ENCODE data around the gene SHPK. TPM values are rescaled to one million over a fixed set of nuclear protein-coding genes. Genes with fewer than 3 reads are reported as not detected.

Gene SHPK
- total RNA-seq, 1 donor from 2014 or later, result 22.0 TPM

DNA sequence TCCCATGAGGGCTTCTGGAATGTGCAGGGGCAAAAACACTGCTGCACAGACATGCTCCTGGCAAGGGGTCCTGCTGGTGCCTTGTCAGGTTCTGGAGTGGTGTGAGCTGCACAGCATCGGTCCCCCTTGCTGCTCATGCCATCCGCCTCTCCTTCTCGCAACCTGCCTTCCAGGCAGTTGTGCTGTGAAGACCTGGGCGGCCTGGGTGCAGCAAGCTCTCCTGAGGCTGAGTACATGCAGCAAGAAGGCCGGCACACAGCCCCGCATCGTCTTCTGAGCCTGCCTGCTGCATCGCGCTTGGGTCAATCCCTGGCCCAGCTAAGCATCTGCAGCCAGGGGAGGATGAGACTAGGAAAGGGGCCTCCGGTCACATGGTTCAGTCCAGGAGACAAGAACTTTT lies 26.4 kb downstream of the SHPK start:
- H3K4me3 Mint-ChIP-seq (ENCODE audit: low read depth), result no peak overlapping the region
- peaks cover 7% of the 10 kb centered on the region for H3K4me1 Mint-ChIP-seq (ENCODE audit: low read depth)
- no peaks in the 10 kb centered on the region for H3K27me3 Mint-ChIP-seq
- no peak for DNase-seq (ENCODE audit: low spot score, unreplicated experiment)
- no peak overlapping the region for H3K27ac Mint-ChIP-seq
- TF ChIP-seq, protein P1, sequence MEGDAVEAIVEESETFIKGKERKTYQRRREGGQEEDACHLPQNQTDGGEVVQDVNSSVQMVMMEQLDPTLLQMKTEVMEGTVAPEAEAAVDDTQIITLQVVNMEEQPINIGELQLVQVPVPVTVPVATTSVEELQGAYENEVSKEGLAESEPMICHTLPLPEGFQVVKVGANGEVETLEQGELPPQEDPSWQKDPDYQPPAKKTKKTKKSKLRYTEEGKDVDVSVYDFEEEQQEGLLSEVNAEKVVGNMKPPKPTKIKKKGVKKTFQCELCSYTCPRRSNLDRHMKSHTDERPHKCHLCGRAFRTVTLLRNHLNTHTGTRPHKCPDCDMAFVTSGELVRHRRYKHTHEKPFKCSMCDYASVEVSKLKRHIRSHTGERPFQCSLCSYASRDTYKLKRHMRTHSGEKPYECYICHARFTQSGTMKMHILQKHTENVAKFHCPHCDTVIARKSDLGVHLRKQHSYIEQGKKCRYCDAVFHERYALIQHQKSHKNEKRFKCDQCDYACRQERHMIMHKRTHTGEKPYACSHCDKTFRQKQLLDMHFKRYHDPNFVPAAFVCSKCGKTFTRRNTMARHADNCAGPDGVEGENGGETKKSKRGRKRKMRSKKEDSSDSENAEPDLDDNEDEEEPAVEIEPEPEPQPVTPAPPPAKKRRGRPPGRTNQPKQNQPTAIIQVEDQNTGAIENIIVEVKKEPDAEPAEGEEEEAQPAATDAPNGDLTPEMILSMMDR (IDR thresholded peaks at IDR 0.05; ENCODE audit: unreplicated experiment), result no peak
- no peaks in the 10 kb centered on the region for H3K9me3 Mint-ChIP-seq (ENCODE audit: low read depth)
- peaks cover 30% of the 10 kb centered on the region for H3K36me3 Mint-ChIP-seq (ENCODE audit: insufficient read depth)

DNA sequence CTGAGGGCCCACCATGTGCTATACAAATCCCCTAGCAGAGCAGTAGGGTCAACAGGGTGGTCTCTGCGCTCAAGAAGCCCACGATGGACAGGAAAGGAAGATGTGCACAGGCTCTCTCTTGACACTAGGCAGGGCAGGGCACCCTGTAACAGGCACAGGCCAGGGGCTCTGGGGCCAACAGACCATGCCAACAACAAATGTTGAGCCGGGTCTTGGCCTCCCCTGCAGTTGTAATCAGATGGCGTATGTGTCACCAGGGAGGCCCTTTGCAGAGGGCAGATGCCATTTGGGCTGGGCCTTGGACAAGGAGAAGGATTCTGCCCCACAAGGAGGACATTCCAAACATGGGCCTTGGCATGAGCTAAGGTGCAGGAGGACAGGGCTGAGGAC lies 32.2 kb downstream of the SHPK start:
- Mint-ChIP-seq H3K27ac (no peak overlapping the region), H3K4me1 (ENCODE audit: low read depth) (no peaks in the 10 kb centered on the region), H3K27me3 (no peaks in the 10 kb centered on the region), H3K9me3 (ENCODE audit: low read depth) (no peaks in the 10 kb centered on the region), H3K36me3 (ENCODE audit: insufficient read depth) (peaks cover 17% of the 10 kb centered on the region), H3K4me3 (ENCODE audit: low read depth) (no peak overlapping the region)
- TF ChIP-seq, protein P1 (IDR thresholded peaks at IDR 0.05; ENCODE audit: unreplicated experiment), result no peak
- no peak for DNase-seq (ENCODE audit: low spot score, unreplicated experiment)

DNA sequence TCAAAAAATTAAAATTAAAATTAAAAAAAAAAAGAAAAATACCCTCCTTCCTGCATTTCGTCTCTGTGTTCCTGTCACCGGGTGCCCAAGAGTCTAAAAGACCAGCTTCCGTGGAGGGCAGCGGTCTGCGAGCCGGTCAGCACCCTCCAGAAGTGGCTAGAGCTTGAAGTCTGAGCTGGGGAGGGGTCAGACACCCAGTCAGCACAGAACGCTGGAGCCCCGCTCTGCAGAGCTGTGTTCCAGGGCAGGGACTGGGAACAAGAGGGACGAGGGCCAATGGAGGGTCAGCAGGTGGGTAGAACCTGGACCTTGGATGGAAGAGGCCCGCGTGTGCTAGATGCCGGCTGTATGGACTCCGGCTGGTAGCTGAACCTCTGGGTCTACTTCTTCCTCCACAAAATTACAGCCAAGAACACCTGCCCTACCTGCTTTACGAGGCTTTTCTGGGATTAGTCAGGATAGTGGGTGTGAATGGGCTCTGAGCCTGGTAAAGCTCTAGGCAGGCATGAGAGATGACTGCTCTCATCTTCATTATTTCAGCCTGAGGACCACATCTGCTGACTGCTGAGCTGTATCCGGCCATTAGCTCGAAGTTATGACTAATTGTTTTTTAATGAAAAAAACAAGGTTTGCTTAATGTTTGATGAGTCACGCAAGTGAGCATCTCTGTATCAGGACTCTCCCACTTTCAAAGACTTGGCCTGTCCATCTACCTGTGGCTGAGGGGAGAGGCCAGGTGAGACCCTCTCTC lies 32.8 kb downstream of the SHPK start:
- TF ChIP-seq, protein P1 (IDR thresholded peaks at IDR 0.05; ENCODE audit: unreplicated experiment), result no peak
- Mint-ChIP-seq H3K27me3 (no peaks in the 10 kb centered on the region), H3K4me1 (ENCODE audit: low read depth) (no peaks in the 10 kb centered on the region), H3K4me3 (ENCODE audit: low read depth) (no peak overlapping the region), H3K9me3 (ENCODE audit: low read depth) (no peaks in the 10 kb centered on the region), H3K36me3 (ENCODE audit: insufficient read depth) (peaks cover 13% of the 10 kb centered on the region), H3K27ac (no peak overlapping the region)
- no peak for DNase-seq (ENCODE audit: low spot score, unreplicated experiment)

DNA sequence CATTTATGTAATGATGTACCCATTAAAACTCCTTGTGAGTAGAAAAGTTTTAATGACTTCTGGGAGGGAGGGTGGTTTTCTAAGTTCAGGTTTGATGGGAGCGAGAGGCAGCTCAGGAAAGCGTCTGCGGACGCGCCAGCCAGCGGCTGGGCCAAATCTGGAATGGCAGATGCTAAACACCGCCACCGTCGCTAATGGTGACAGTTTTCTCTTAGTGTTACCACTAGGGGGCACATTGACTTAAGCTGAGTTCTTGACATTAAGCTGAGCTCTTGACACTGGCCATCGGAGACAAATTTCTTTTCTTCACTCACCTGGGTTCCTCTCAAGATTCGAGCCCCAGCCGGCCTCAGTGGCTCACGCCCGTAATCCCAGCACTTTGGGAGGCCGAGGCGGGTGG lies 33.6 kb downstream of the SHPK start:
- no peak for DNase-seq (ENCODE audit: low spot score, unreplicated experiment)
- Mint-ChIP-seq H3K27me3 (no peaks in the 10 kb centered on the region), H3K36me3 (ENCODE audit: insufficient read depth) (peaks cover 11% of the 10 kb centered on the region), H3K9me3 (ENCODE audit: low read depth) (no peaks in the 10 kb centered on the region), H3K4me3 (ENCODE audit: low read depth) (no peak overlapping the region), H3K4me1 (ENCODE audit: low read depth) (no peaks in the 10 kb centered on the region), H3K27ac (no peak overlapping the region)
- TF ChIP-seq, protein P1 (IDR thresholded peaks at IDR 0.05; ENCODE audit: unreplicated experiment), result peak; percentile 49

DNA sequence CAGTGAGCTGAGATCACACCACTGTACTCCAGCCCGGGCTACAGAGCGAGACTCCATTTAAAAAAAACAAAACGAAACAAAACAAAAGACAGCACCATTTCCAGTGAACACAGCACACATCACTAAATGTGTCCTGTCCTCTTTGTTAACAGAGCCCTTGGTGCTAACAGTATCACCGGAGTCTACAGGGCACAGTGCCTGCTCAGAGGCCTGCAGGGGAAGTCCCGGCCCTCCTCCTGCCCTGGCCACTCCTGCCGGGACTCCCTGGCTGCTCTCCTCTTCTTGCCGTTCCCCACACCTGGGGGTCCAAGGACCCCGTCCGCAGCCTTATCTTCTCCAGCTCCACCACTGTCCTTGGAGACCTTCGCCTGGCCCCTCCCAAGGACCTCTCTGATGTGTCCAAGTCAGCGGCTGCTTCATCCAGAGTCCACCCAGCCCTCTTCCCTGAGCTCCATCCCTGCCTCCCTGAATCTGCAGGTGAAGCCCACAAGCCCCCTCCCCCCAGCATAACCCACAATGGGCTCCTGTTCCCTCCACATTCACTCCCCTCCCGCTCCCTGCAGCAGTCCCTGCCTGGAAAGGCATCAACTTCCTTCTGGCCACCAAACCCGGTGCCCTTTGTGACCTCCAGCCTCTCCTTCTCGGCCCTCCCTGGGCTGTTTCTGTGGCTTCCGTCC lies 35.4 kb downstream of the SHPK start:
- no peak overlapping the region for H3K4me3 Mint-ChIP-seq (ENCODE audit: low read depth)
- no peak for DNase-seq (ENCODE audit: low spot score, unreplicated experiment)

More for the DNA sequence above, 35.4 kb downstream of the SHPK start:
- Mint-ChIP-seq H3K4me1 (ENCODE audit: low read depth) (no peaks in the 10 kb centered on the region), H3K36me3 (ENCODE audit: insufficient read depth) (peaks cover 11% of the 10 kb centered on the region), H3K27me3 (no peaks in the 10 kb centered on the region), H3K27ac (no peak overlapping the region), H3K9me3 (ENCODE audit: low read depth) (no peaks in the 10 kb centered on the region)
- TF ChIP-seq, protein P1 (IDR thresholded peaks at IDR 0.05; ENCODE audit: unreplicated experiment), result no peak

All from progenitor cell of endocrine pancreas (in vitro differentiated cells).